ENCODE measurements around the gene TRMT1.

The TRMT1 gene

GRCh38 chr19:13079542-13079986 is 37.0 kb downstream of the TRMT1 start:
- ChIA-PET POLR2A (interaction anchor here (0.5 kb wide), 1 partner anchor 701 kb away, joined by 4 read pairs; no protein-coding TSS in a partner anchor), CTCF (interaction anchor here (1.1 to 10.8 kb wide), 4 partner anchors 11 to 114 kb away, joined by 3 to 102 read pairs (median 7); no protein-coding TSS in a partner anchor)
- no peak for TF ChIP-seq CTCF (IDR thresholded peaks at IDR 0.05; ENCODE audit: control extremely low read depth, extremely low read depth, low read depth, missing control alignments)
- DNase-seq (ENCODE audit: extremely low spot score) = no peak

- no peak for DNase-seq (ENCODE audit: extremely low spot score)
- ChIA-PET CTCF (interaction anchor here (0.8 to 10.8 kb wide), 5 partner anchors 15 to 114 kb away, joined by 3 to 102 read pairs (median 5); no protein-coding TSS in a partner anchor), POLR2A (interaction anchor here (0.5 kb wide), 1 partner anchor 701 kb away, joined by 4 read pairs; no protein-coding TSS in a partner anchor)
- no peak for TF ChIP-seq CTCF (IDR thresholded peaks at IDR 0.05; ENCODE audit: control extremely low read depth, extremely low read depth, low read depth, missing control alignments)
These were observed 37.5 kb downstream of the TRMT1 start for GRCh38 chr19:13078897-13079541.

GRCh38 chr19:13078381-13078780 is 38.2 kb downstream of the TRMT1 start:
- ChIA-PET CTCF (interaction anchor here (0.8 to 10.8 kb wide), 5 partner anchors 15 to 113 kb away, joined by 3 to 102 read pairs (median 8); no protein-coding TSS in a partner anchor), POLR2A (no interaction called here)
- no peak for TF ChIP-seq CTCF (IDR thresholded peaks at IDR 0.05; ENCODE audit: control extremely low read depth, extremely low read depth, low read depth, missing control alignments)
- no peak for DNase-seq (ENCODE audit: extremely low spot score)

GRCh38 chr19:13077240-13077639 is 39.3 kb downstream of the TRMT1 start:
- ChIA-PET POLR2A (no interaction called here), CTCF (interaction anchor here (0.7 to 10.8 kb wide), 4 partner anchors 16 to 112 kb away, joined by 3 to 102 read pairs (median 7); no protein-coding TSS in a partner anchor)
- DNase-seq (ENCODE audit: extremely low spot score) = no peak
- no peak for TF ChIP-seq CTCF (IDR thresholded peaks at IDR 0.05; ENCODE audit: control extremely low read depth, extremely low read depth, low read depth, missing control alignments)

GRCh38 chr19:13076787-13077186 is 39.8 kb downstream of the TRMT1 start:
- CTCF ChIA-PET = interaction anchor here (1.3 to 10.8 kb wide), 3 partner anchors 16 to 111 kb away, joined by 6 to 102 read pairs (median 8); no protein-coding TSS in a partner anchor
- POLR2A ChIA-PET = no interaction called here

GRCh38 chr19:13076320-13076719 is 40.2 kb downstream of the TRMT1 start:
- no peak for TF ChIP-seq CTCF (IDR thresholded peaks at IDR 0.05; ENCODE audit: control extremely low read depth, extremely low read depth, low read depth, missing control alignments)
- POLR2A ChIA-PET = no interaction called here
- CTCF ChIA-PET = interaction anchor here (1.3 to 10.8 kb wide), 3 partner anchors 16 to 111 kb away, joined by 6 to 102 read pairs (median 8); no protein-coding TSS in a partner anchor
- DNase-seq (ENCODE audit: extremely low spot score) = no peak

More at GRCh38 chr19:13076787-13077186, 39.8 kb downstream of the TRMT1 start:
- TF ChIP-seq CTCF (IDR thresholded peaks at IDR 0.05; ENCODE audit: control extremely low read depth, extremely low read depth, low read depth, missing control alignments) = no peak
- no peak for DNase-seq (ENCODE audit: extremely low spot score)
